Left colon (tissue), 2 donors: ENCODE measurements around the gene PLCH1. TPM values are rescaled to one million over a fixed set of nuclear protein-coding genes. Genes with fewer than 3 reads are reported as not detected.

ENCODE experiments used
- total RNA-seq, 2 donors: library from RNA; stranded (reverse); fragmentation: NEBNext Ultra II Directional; extraction: Animal tissue kit (Norgen Biotek cat#: 25700); gene quantifications; one replicate each; pipeline ENCODE4 v1.2.1, GENCODE V29; 2021
- donor health status: DM: no; HTN: no; CAD: no.
- donor health status: DM: yes; HTN: yes; CAD: no.

Gene PLCH1
- total RNA-seq, 2 donors from 2014 or later, result 7.1 to 8.5 TPM

Other genes starting within 250 kb of the PLCH1 start
- 1 to 10 TPM; 2.9 to 3.2 TPM for gene C3orf33, start 61.2 kb upstream of the PLCH1 start, total RNA-seq
- gene SLC33A1, start 109.4 kb upstream of the PLCH1 start, total RNA-seq, result 10 to 100 TPM; 27.3 to 29.6 TPM
- 10 to 100 TPM; 37.0 to 39.6 TPM for gene GMPS, start 125.6 kb upstream of the PLCH1 start, total RNA-seq